GM12872 (cell line): Measurements from ENCODE around the gene RIPOR3.

Source experiments
- CTCF ChIP-seq: IDR thresholded peaks from 3 replicates; pipeline ENCODE4 v1.5.1; 2011; ENCODE audit warnings: low read depth, mild to moderate bottlenecking, low read length, moderate library complexity; ENCODE audit not compliant: insufficient read depth

The RIPOR3 gene

GRCh38 chr20:50690650-50691572 lies at the start of gene RIPOR3:
RIPOR3 (minus strand) TSS chr20:50691542; CDS start chr20:50691128, 414 bp downstream.
- TF ChIP-seq CTCF = no peak

GRCh38 chr20:50737352-50737751 lies 46.0 kb upstream of the RIPOR3 start:
- no peak for TF ChIP-seq CTCF

- no peak for TF ChIP-seq CTCF
Observed at GRCh38 chr20:50735813-50736212, 44.5 kb upstream of the RIPOR3 start.

GRCh38 chr20:50734730-50735679 lies 43.7 kb upstream of the RIPOR3 start:
- no peak for TF ChIP-seq CTCF

- no peak for TF ChIP-seq CTCF
Observed at GRCh38 chr20:50733644-50734349, 42.5 kb upstream of the RIPOR3 start.

GRCh38 chr20:50731930-50732690 lies 40.8 kb upstream of the RIPOR3 start:
- no peak for TF ChIP-seq CTCF
